IMR-90 (cell line): Measurements from ENCODE around the gene RUNDC3A. TPM values are rescaled to one million over a fixed set of nuclear protein-coding genes. Genes with fewer than 3 reads are reported as not detected.

Experiments used
- ATAC-seq: fragments of 200-7000 bp; cut with Tn5 transposase; 2 replicates; pipeline ENCODE4 v1.9.1; 2020; ENCODE audit warnings: low read depth, mild to moderate bottlenecking, moderate library complexity
- BruUV-seq: library from RNA; stranded (reverse); fragments of 400-500 nt; replicated peaks from 2 replicates; lab custom pipeline; 2021; lab: Mats Ljungman, UMichigan
- CTCF ChIA-PET: fragments of 300-600 bp; formaldehyde crosslinking; extraction: SDS; loops from one replicate; lab custom pipeline; 2021; ENCODE audit warnings: antibody characterized with exemption; lab: Yijun Ruan, JAX
- POLR2A ChIA-PET: fragments of 300-600 bp; sonication (Branson Sonifier 250); formaldehyde crosslinking; loops from one replicate; lab custom pipeline; 2022; ENCODE audit warnings: antibody characterized with exemption; ENCODE audit not compliant: unreplicated experiment; lab: Charles Lee
- DNase-seq: peaks from one replicate; pipeline ENCODE4 v3.0.0; 2013
- H2AFZ ChIP-seq: replicated peaks from 2 replicates; pipeline ENCODE3; 2013; ENCODE audit warnings: low read length, mild to moderate bottlenecking; ENCODE audit not compliant: poor library complexity
- H2AK5ac ChIP-seq: 2 replicates; pipeline ENCODE4 v1.6.1; 2013; ENCODE audit warnings: low read depth, low read length, inconsistent platforms
- H2AK9ac ChIP-seq: replicated peaks from 2 replicates; pipeline ENCODE3; 2013; ENCODE audit warnings: mild to moderate bottlenecking, low read depth, low read length, moderate library complexity; ENCODE audit not compliant: poor library complexity
- H2BK120ac ChIP-seq: 2 replicates; pipeline ENCODE4 v1.6.1; 2013; ENCODE audit warnings: low read depth, low read length, inconsistent platforms
- H2BK15ac ChIP-seq: 3 replicates; pipeline ENCODE4 v1.6.1; 2013; ENCODE audit warnings: low read depth, low read length, inconsistent platforms
- H2BK20ac ChIP-seq: 2 replicates; pipeline ENCODE4 v1.6.1; 2013; ENCODE audit warnings: low read depth, mild to moderate bottlenecking, inconsistent platforms, low read length, moderate library complexity
- H2BK5ac ChIP-seq: 2 replicates; pipeline ENCODE4 v1.6.1; 2013; ENCODE audit warnings: mild to moderate bottlenecking, low read depth, low read length, inconsistent platforms; ENCODE audit not compliant: poor library complexity, severe bottlenecking
- H3K14ac ChIP-seq: replicated peaks from 2 replicates; pipeline ENCODE4 v1.6.1; 2013; ENCODE audit warnings: low read depth, low read length, inconsistent platforms
- H3K18ac ChIP-seq: 2 replicates; pipeline ENCODE4 v1.6.1; 2013; ENCODE audit warnings: low read depth, low read length, control low read depth
- H3K23ac ChIP-seq: 2 replicates; pipeline ENCODE4 v1.6.1; 2013; ENCODE audit warnings: low read depth, low read length, inconsistent platforms
- H3K27ac ChIP-seq: 2 replicates; pipeline ENCODE4 v1.5.1; 2013; ENCODE audit warnings: mild to moderate bottlenecking, control low read depth, low read length; ENCODE audit not compliant: insufficient read depth
- H3K27me3 ChIP-seq: 2 replicates; pipeline ENCODE4 v1.6.1; 2013; ENCODE audit warnings: low read length; ENCODE audit not compliant: control insufficient read depth, insufficient read depth
- H3K36me3 ChIP-seq: 2 replicates; pipeline ENCODE4 v1.6.1; 2013; ENCODE audit warnings: low read length, mixed read lengths; ENCODE audit not compliant: control insufficient read depth, insufficient read depth
- H3K4ac ChIP-seq: 2 replicates; pipeline ENCODE4 v1.6.1; 2013; ENCODE audit warnings: low read depth, low read length, inconsistent platforms
- H3K4me1 ChIP-seq: 2 replicates; pipeline ENCODE4 v1.6.1; 2013; ENCODE audit warnings: low read length, mixed read lengths; ENCODE audit not compliant: control insufficient read depth, insufficient read depth
- H3K4me2 ChIP-seq: 2 replicates; pipeline ENCODE4 v1.6.1; 2013; ENCODE audit warnings: low read depth, mild to moderate bottlenecking, control low read depth, low read length, moderate library complexity
- H3K4me3 ChIP-seq: 2 replicates; pipeline ENCODE4 v1.5.1; 2013; ENCODE audit warnings: low read depth, mild to moderate bottlenecking, control low read depth, low read length, moderate library complexity; ENCODE audit not compliant: insufficient read depth
- H3K56ac ChIP-seq: 2 replicates; pipeline ENCODE4 v1.6.1; 2013; ENCODE audit warnings: low read length, inconsistent platforms; ENCODE audit not compliant: insufficient read depth; ENCODE audit errors: extremely low read depth
- H3K79me1 ChIP-seq, 2 experiments: 2 replicates each; pipeline ENCODE4 v1.6.1; 2013; ENCODE audit warnings: low read length in 2 of 2, inconsistent platforms in 1 of 2, low read depth in 1 of 2
- H3K9ac ChIP-seq: 2 replicates; pipeline ENCODE4 v1.6.1; 2013; ENCODE audit warnings: low read depth, low read length, control low read depth
- H3K9me1 ChIP-seq: 2 replicates; pipeline ENCODE4 v1.6.1; 2013; ENCODE audit warnings: low read length, inconsistent platforms; ENCODE audit not compliant: insufficient read depth
- H3K9me3 ChIP-seq: 2 replicates; pipeline ENCODE4 v1.6.1; 2013; ENCODE audit warnings: low read length; ENCODE audit not compliant: control insufficient read depth, insufficient read depth
- H4K20me1 ChIP-seq: 2 replicates; pipeline ENCODE4 v1.6.1; 2013; ENCODE audit warnings: low read length, inconsistent platforms; ENCODE audit not compliant: insufficient read depth
- H4K5ac ChIP-seq: 2 replicates; pipeline ENCODE4 v1.6.1; 2013; ENCODE audit warnings: mild to moderate bottlenecking, low read depth, low read length, control low read depth
- H4K8ac ChIP-seq, 2 experiments: 2 replicates each; pipeline ENCODE4 v1.6.1; 2013; ENCODE audit warnings: low read depth in 2 of 2, low read length in 2 of 2, control low read depth in 1 of 2, inconsistent platforms in 1 of 2
- H4K91ac ChIP-seq: 2 replicates; pipeline ENCODE4 v1.6.1; 2013; ENCODE audit warnings: low read depth, low read length, inconsistent platforms; ENCODE audit not compliant: insufficient read depth
- CHD1 ChIP-seq: IDR thresholded peaks from 2 replicates; pipeline ENCODE4 v1.6.1; 2012; ENCODE audit warnings: low read depth, low read length, improper control_type of control experiment
- FOS ChIP-seq: fragments of 150-350 bp; IDR thresholded peaks from 2 replicates; pipeline ENCODE4 v1.6.1; 2016; ENCODE audit warnings: low read depth, low read length
- MAFK ChIP-seq: IDR thresholded peaks from 2 replicates; pipeline ENCODE4 v1.6.1; 2012; ENCODE audit warnings: low read depth, low read length, improper control_type of control experiment
- RAD21 ChIP-seq: IDR thresholded peaks from 2 replicates; pipeline ENCODE4 v1.6.1; 2012; ENCODE audit warnings: low read length, improper control_type of control experiment
- RCOR1 ChIP-seq: IDR thresholded peaks from 2 replicates; pipeline ENCODE4 v1.6.1; 2012; ENCODE audit warnings: mild to moderate bottlenecking, low read length, improper control_type of control experiment; ENCODE audit not compliant: insufficient replicate concordance
- WGBS, 2 experiments: methylation state at CpG; one replicate each; pipeline versions ENCODE4 v1.1.5 to v1.1.7; 2013; ENCODE audit warnings: missing lambda C conversion rate in 2 of 2; ENCODE audit not compliant: insufficient read length in 1 of 2; ENCODE audit errors: extremely low coverage in 2 of 2; 5-methylcytosine and 5-hydroxymethylcytosine counted together
- dilution Hi-C: fragments of 300-500 bp; cut with HindIII; formaldehyde crosslinking; loops from one replicate; pipeline ENCODE4 v1.14.3; 2018; ENCODE audit warnings: low sequenced_read_pairs; ENCODE audit not compliant: unreplicated experiment
- in situ Hi-C: fragments of 300-500 bp; cut with MboI; formaldehyde crosslinking; loops from 3 replicates; pipeline ENCODE4 v1.14.3; 2019; ENCODE audit warnings: low sequenced_read_pairs, inconsistent platforms, mixed read lengths
- intact Hi-C: fragments of 100-400 bp; cut with micrococcal nuclease; formaldehyde crosslinking; loops from 2 replicates; pipeline ENCODE4 v1.10.0; 2022
- polyA plus RNA-seq, 3 experiments: library from polyadenylated mRNA; depleted of rRNA; stranded (reverse); fragments of >200 nt; gene quantifications; 2 replicates each; pipeline ENCODE4 v1.2.3, GENCODE V29; 2012; ENCODE audit warnings: low replicate concordance in 1 of 3
- total RNA-seq: library from RNA; depleted of rRNA; stranded (reverse); fragments of >200 nt; gene quantifications from 2 replicates; pipeline ENCODE4 v1.2.3, GENCODE V29; 2012

RUNDC3A gene
- total and polyA plus RNA-seq, 2 of the 4 experiments (the other 2 are of a cell fraction) = under 0.01 to 0.34 TPM

- Histone ChIP-seq H3K4me2 (no peak overlapping the region), H3K4ac (no peak overlapping the region), H2BK120ac (no peak overlapping the region), H2BK15ac (no peak overlapping the region), H2AK5ac (no peak overlapping the region), H2AFZ (no peak overlapping the region), H3K9me3 (no peaks in the 10 kb centered on the region), H3K23ac (no peak overlapping the region), H3K79me1 (no peaks in the 10 kb centered on the region), H2AK9ac (no peak overlapping the region), H3K9ac (no peak overlapping the region), H2BK20ac (no peak overlapping the region), H3K9me1 (no peaks in the 10 kb centered on the region), H3K56ac (no peak overlapping the region), H3K18ac (no peak overlapping the region), H4K8ac (no peak overlapping the region), H3K14ac (no peak overlapping the region), H2BK5ac (no peak overlapping the region), H3K36me3 (no peaks in the 10 kb centered on the region), H3K4me1 (no peaks in the 10 kb centered on the region), H4K5ac (no peak overlapping the region), H3K4me3 (no peak overlapping the region), H3K27me3 (peaks cover 13% of the 10 kb centered on the region; the same call in 1 of the 2 replicates), H4K20me1 (no peaks in the 10 kb centered on the region), H4K91ac (no peak overlapping the region), H3K27ac (no peak overlapping the region)
- TF ChIP-seq RAD21 (no peak), FOS (no peak), CHD1 (no peak), RCOR1 (no peak), MAFK (no peak)
- intact Hi-C loops = no loop called here
- ChIA-PET CTCF (no interaction called here), POLR2A (no interaction called here)
- BruUV-seq = no TSS peak
- ATAC-seq (no peak), DNase-seq (no peak)
- no CpG with 5 or more reads among the region's 3 CpGs for WGBS, 2 experiments
- dilution Hi-C loops = no loop called here
- in situ Hi-C loops = no loop called here
These were observed 27.2 kb downstream of the RUNDC3A start for GRCh38 chr17:44335564-44335963.
